HEK293 (cell line): Measurements from ENCODE around the gene KYAT1.

Source experiments
- ATF2 ChIP-seq: fragments of 450-650 bp; formaldehyde crosslinking; IDR thresholded peaks from 2 replicates; pipeline ENCODE4 v1.5.1; 2016; ENCODE audit warnings: missing biosample characterization, missing genetic modification characterization, low read depth
- BCL11A ChIP-seq: fragments of 450-650 bp; formaldehyde crosslinking; IDR thresholded peaks from 2 replicates; pipeline ENCODE4 v1.5.1; 2016; ENCODE audit warnings: low read depth, missing biosample characterization, missing genetic modification characterization
- INSM2 ChIP-seq: fragments of 450-650 bp; formaldehyde crosslinking; IDR thresholded peaks from 2 replicates; pipeline ENCODE4 v1.5.1; 2016; ENCODE audit warnings: missing biosample characterization, missing genetic modification characterization
- KLF1 ChIP-seq: fragments of 450-650 bp; formaldehyde crosslinking; IDR thresholded peaks from 2 replicates; pipeline ENCODE4 v1.5.1; 2016; ENCODE audit warnings: missing biosample characterization, missing genetic modification characterization
- KLF16 ChIP-seq: fragments of 450-650 bp; formaldehyde crosslinking; IDR thresholded peaks from 2 replicates; pipeline ENCODE4 v1.5.1; 2017; ENCODE audit warnings: missing biosample characterization, missing genetic modification characterization
- KLF17 ChIP-seq: fragments of 450-650 bp; formaldehyde crosslinking; IDR thresholded peaks from 2 replicates; pipeline ENCODE4 v1.5.1; 2016; ENCODE audit warnings: missing biosample characterization, missing genetic modification characterization
- KLF8 ChIP-seq: fragments of 450-650 bp; formaldehyde crosslinking; IDR thresholded peaks from 2 replicates; pipeline ENCODE4 v1.5.1; 2016; ENCODE audit warnings: missing biosample characterization, missing genetic modification characterization
- MEIS1 ChIP-seq: sonication (generic); formaldehyde crosslinking; IDR thresholded peaks from 2 replicates; pipeline ENCODE4 v1.8.1; 2022; ENCODE audit warnings: missing genetic modification reagents, mild to moderate bottlenecking, borderline replicate concordance
- RBAK ChIP-seq: fragments of 450-650 bp; formaldehyde crosslinking; IDR thresholded peaks from 2 replicates; pipeline ENCODE4 v1.5.1; 2016; ENCODE audit warnings: missing biosample characterization, missing genetic modification characterization
- REPIN1 ChIP-seq: fragments of 450-650 bp; formaldehyde crosslinking; IDR thresholded peaks from 2 replicates; pipeline ENCODE4 v1.5.1; 2017; ENCODE audit warnings: missing biosample characterization, missing genetic modification characterization, low read depth
- TSHZ1 ChIP-seq: fragments of 450-650 bp; formaldehyde crosslinking; IDR thresholded peaks from 2 replicates; pipeline ENCODE4 v1.5.1; 2016; ENCODE audit warnings: missing biosample characterization, missing genetic modification characterization, borderline replicate concordance
- YY2 ChIP-seq: fragments of 450-650 bp; formaldehyde crosslinking; IDR thresholded peaks from 2 replicates; pipeline ENCODE4 v1.5.1; 2016; ENCODE audit warnings: missing biosample characterization, missing genetic modification characterization
- ZBTB48 ChIP-seq: fragments of 450-650 bp; formaldehyde crosslinking; IDR thresholded peaks from 2 replicates; pipeline ENCODE4 v1.5.1; 2016; ENCODE audit warnings: missing biosample characterization, missing genetic modification characterization
- ZEB2 ChIP-seq: fragments of 450-650 bp; formaldehyde crosslinking; IDR thresholded peaks from 2 replicates; pipeline ENCODE4 v1.5.1; 2016; ENCODE audit warnings: missing biosample characterization, missing genetic modification characterization
- ZFP41 ChIP-seq: fragments of 450-650 bp; formaldehyde crosslinking; IDR thresholded peaks from 2 replicates; pipeline ENCODE4 v1.5.1; 2016; ENCODE audit warnings: missing biosample characterization, missing genetic modification characterization, borderline replicate concordance
- ZFP69B ChIP-seq: fragments of 450-650 bp; formaldehyde crosslinking; IDR thresholded peaks from 2 replicates; pipeline ENCODE4 v1.5.1; 2016; ENCODE audit warnings: missing biosample characterization, missing genetic modification characterization
- ZNF132 ChIP-seq: fragments of 450-650 bp; formaldehyde crosslinking; IDR thresholded peaks from 2 replicates; pipeline ENCODE4 v1.5.1; 2017; ENCODE audit warnings: missing biosample characterization, missing genetic modification characterization, borderline replicate concordance
- ZNF169 ChIP-seq: fragments of 450-650 bp; formaldehyde crosslinking; IDR thresholded peaks from 2 replicates; pipeline ENCODE4 v1.5.1; 2016; ENCODE audit warnings: missing biosample characterization, missing genetic modification characterization
- ZNF214 ChIP-seq: fragments of 450-650 bp; formaldehyde crosslinking; IDR thresholded peaks from 2 replicates; pipeline ENCODE4 v1.5.1; 2017; ENCODE audit warnings: missing biosample characterization, mild to moderate bottlenecking, missing genetic modification characterization, borderline replicate concordance
- ZNF223 ChIP-seq: fragments of 450-650 bp; formaldehyde crosslinking; IDR thresholded peaks from 2 replicates; pipeline ENCODE4 v1.5.1; 2016; ENCODE audit warnings: missing biosample characterization, missing genetic modification characterization
- ZNF366 ChIP-seq: fragments of 450-650 bp; formaldehyde crosslinking; conservative IDR thresholded peaks from 2 replicates; pipeline ENCODE4 v1.5.1; 2016; ENCODE audit warnings: missing biosample characterization, missing genetic modification characterization
- ZNF398 ChIP-seq: fragments of 450-650 bp; formaldehyde crosslinking; IDR thresholded peaks from 2 replicates; pipeline ENCODE4 v1.5.1; 2017; ENCODE audit warnings: missing biosample characterization, missing genetic modification characterization
- ZNF585B ChIP-seq: fragments of 450-650 bp; formaldehyde crosslinking; IDR thresholded peaks from 2 replicates; pipeline ENCODE4 v1.5.1; 2016; ENCODE audit warnings: missing biosample characterization, missing genetic modification characterization
- ZNF596 ChIP-seq: fragments of 450-650 bp; IDR thresholded peaks from 2 replicates; pipeline ENCODE4 v1.5.0; 2018; ENCODE audit warnings: missing biosample characterization, mild to moderate bottlenecking, missing genetic modification characterization, moderate library complexity
- ZNF600 ChIP-seq: fragments of 450-650 bp; formaldehyde crosslinking; IDR thresholded peaks from 2 replicates; pipeline ENCODE4 v1.5.1; 2016; ENCODE audit warnings: missing biosample characterization, missing genetic modification characterization
- ZNF704 ChIP-seq: fragments of 450-650 bp; formaldehyde crosslinking; IDR thresholded peaks from 2 replicates; pipeline ENCODE4 v1.5.1; 2016; ENCODE audit warnings: missing biosample characterization, missing genetic modification characterization
- ZNF837 ChIP-seq: fragments of 450-650 bp; formaldehyde crosslinking; IDR thresholded peaks from 2 replicates; pipeline ENCODE4 v1.5.1; 2016; ENCODE audit warnings: missing biosample characterization, missing genetic modification characterization
- ZSCAN16 ChIP-seq: fragments of 450-650 bp; formaldehyde crosslinking; IDR thresholded peaks from 2 replicates; pipeline ENCODE4 v1.5.1; 2016; ENCODE audit warnings: missing biosample characterization, missing genetic modification characterization

The KYAT1 gene

GRCh38 chr9:128903871-128904620 lies 22.3 kb upstream of the KYAT1 start (continued):
- TF ChIP-seq ZNF837 (tag by site-specific recombination) (no peak), KLF16 (tag by site-specific recombination) (no peak), KLF8 (tag by site-specific recombination) (0 out of 2 replicates have a peak, but pooled peaks have one; percentile 21), ZNF585B (tag by site-specific recombination) (no peak), RBAK (tag by site-specific recombination) (no peak), ZNF596 (no peak), ZEB2 (tag by site-specific recombination) (peak; percentile 71), ZNF366 (tag by site-specific recombination) (peak; percentile 55), ZBTB48 (no peak), ZFP41 (tag by site-specific recombination) (no peak), KLF17 (tag by site-specific recombination) (no peak), REPIN1 (no peak), YY2 (tag by site-specific recombination) (no peak), KLF1 (tag by site-specific recombination) (no peak), ZFP69B (no peak), ZNF223 (tag by site-specific recombination) (no peak), ZNF169 (tag by site-specific recombination) (no peak), MEIS1 (CRISPR knock-in tag) (no peak), ZNF704 (tag by site-specific recombination) (no peak), ATF2 (tag by site-specific recombination) (no peak), ZNF398 (no peak), TSHZ1 (tag by site-specific recombination) (no peak), ZSCAN16 (tag by site-specific recombination) (no peak), ZNF132 (tag by site-specific recombination) (no peak), ZNF600 (0 out of 2 replicates have a peak, but pooled peaks have one; percentile 10), INSM2 (no peak), BCL11A (tag by site-specific recombination) (peak; percentile 46; the same call in 1 of the 2 replicates), ZNF214 (tag by site-specific recombination) (no peak)
